IMR-90 (cell line): ENCODE data around the gene SLX9. TPM values are rescaled to one million over a fixed set of nuclear protein-coding genes. Genes with fewer than 3 reads are reported as not detected.

Experiments
- ATAC-seq: fragments of 200-7000 bp; cut with Tn5 transposase; 2 replicates; pipeline ENCODE4 v1.9.1; 2020; ENCODE audit warnings: low read depth, mild to moderate bottlenecking, moderate library complexity
- BruUV-seq: library from RNA; stranded (reverse); fragments of 400-500 nt; replicated peaks from 2 replicates; lab custom pipeline; 2021; lab: Mats Ljungman, UMichigan
- CTCF ChIA-PET: fragments of 300-600 bp; formaldehyde crosslinking; extraction: SDS; loops from one replicate; lab custom pipeline; 2021; ENCODE audit warnings: antibody characterized with exemption; lab: Yijun Ruan, JAX
- POLR2A ChIA-PET: fragments of 300-600 bp; sonication (Branson Sonifier 250); formaldehyde crosslinking; loops from one replicate; lab custom pipeline; 2022; ENCODE audit warnings: antibody characterized with exemption; ENCODE audit not compliant: unreplicated experiment; lab: Charles Lee
- DNase-seq: peaks from one replicate; pipeline ENCODE4 v3.0.0; 2013
- H2AFZ ChIP-seq: replicated peaks from 2 replicates; pipeline ENCODE3; 2013; ENCODE audit warnings: low read length, mild to moderate bottlenecking; ENCODE audit not compliant: poor library complexity
- H2AK5ac ChIP-seq: 2 replicates; pipeline ENCODE4 v1.6.1; 2013; ENCODE audit warnings: low read depth, low read length, inconsistent platforms
- H2AK9ac ChIP-seq: replicated peaks from 2 replicates; pipeline ENCODE3; 2013; ENCODE audit warnings: mild to moderate bottlenecking, low read depth, low read length, moderate library complexity; ENCODE audit not compliant: poor library complexity
- H2BK120ac ChIP-seq: 2 replicates; pipeline ENCODE4 v1.6.1; 2013; ENCODE audit warnings: low read depth, low read length, inconsistent platforms
- H2BK15ac ChIP-seq: 3 replicates; pipeline ENCODE4 v1.6.1; 2013; ENCODE audit warnings: low read depth, low read length, inconsistent platforms
- H2BK20ac ChIP-seq: 2 replicates; pipeline ENCODE4 v1.6.1; 2013; ENCODE audit warnings: low read depth, mild to moderate bottlenecking, inconsistent platforms, low read length, moderate library complexity
- H2BK5ac ChIP-seq: 2 replicates; pipeline ENCODE4 v1.6.1; 2013; ENCODE audit warnings: mild to moderate bottlenecking, low read depth, low read length, inconsistent platforms; ENCODE audit not compliant: poor library complexity, severe bottlenecking
- H3K14ac ChIP-seq: replicated peaks from 2 replicates; pipeline ENCODE4 v1.6.1; 2013; ENCODE audit warnings: low read depth, low read length, inconsistent platforms
- H3K18ac ChIP-seq: 2 replicates; pipeline ENCODE4 v1.6.1; 2013; ENCODE audit warnings: low read depth, low read length, control low read depth
- H3K23ac ChIP-seq: 2 replicates; pipeline ENCODE4 v1.6.1; 2013; ENCODE audit warnings: low read depth, low read length, inconsistent platforms
- H3K27ac ChIP-seq: 2 replicates; pipeline ENCODE4 v1.5.1; 2013; ENCODE audit warnings: mild to moderate bottlenecking, control low read depth, low read length; ENCODE audit not compliant: insufficient read depth
- H3K27me3 ChIP-seq: 2 replicates; pipeline ENCODE4 v1.6.1; 2013; ENCODE audit warnings: low read length; ENCODE audit not compliant: control insufficient read depth, insufficient read depth
- H3K36me3 ChIP-seq: 2 replicates; pipeline ENCODE4 v1.6.1; 2013; ENCODE audit warnings: low read length, mixed read lengths; ENCODE audit not compliant: control insufficient read depth, insufficient read depth
- H3K4ac ChIP-seq: 2 replicates; pipeline ENCODE4 v1.6.1; 2013; ENCODE audit warnings: low read depth, low read length, inconsistent platforms
- H3K4me1 ChIP-seq: 2 replicates; pipeline ENCODE4 v1.6.1; 2013; ENCODE audit warnings: low read length, mixed read lengths; ENCODE audit not compliant: control insufficient read depth, insufficient read depth
- H3K4me2 ChIP-seq: 2 replicates; pipeline ENCODE4 v1.6.1; 2013; ENCODE audit warnings: low read depth, mild to moderate bottlenecking, control low read depth, low read length, moderate library complexity
- H3K4me3 ChIP-seq: 2 replicates; pipeline ENCODE4 v1.5.1; 2013; ENCODE audit warnings: low read depth, mild to moderate bottlenecking, control low read depth, low read length, moderate library complexity; ENCODE audit not compliant: insufficient read depth
- H3K56ac ChIP-seq: 2 replicates; pipeline ENCODE4 v1.6.1; 2013; ENCODE audit warnings: low read length, inconsistent platforms; ENCODE audit not compliant: insufficient read depth; ENCODE audit errors: extremely low read depth
- H3K79me1 ChIP-seq, 2 experiments: 2 replicates each; pipeline ENCODE4 v1.6.1; 2013; ENCODE audit warnings: low read length in 2 of 2, inconsistent platforms in 1 of 2, low read depth in 1 of 2
- H3K9ac ChIP-seq: 2 replicates; pipeline ENCODE4 v1.6.1; 2013; ENCODE audit warnings: low read depth, low read length, control low read depth
- H3K9me1 ChIP-seq: 2 replicates; pipeline ENCODE4 v1.6.1; 2013; ENCODE audit warnings: low read length, inconsistent platforms; ENCODE audit not compliant: insufficient read depth
- H3K9me3 ChIP-seq: 2 replicates; pipeline ENCODE4 v1.6.1; 2013; ENCODE audit warnings: low read length; ENCODE audit not compliant: control insufficient read depth, insufficient read depth
- H4K20me1 ChIP-seq: 2 replicates; pipeline ENCODE4 v1.6.1; 2013; ENCODE audit warnings: low read length, inconsistent platforms; ENCODE audit not compliant: insufficient read depth
- H4K5ac ChIP-seq: 2 replicates; pipeline ENCODE4 v1.6.1; 2013; ENCODE audit warnings: mild to moderate bottlenecking, low read depth, low read length, control low read depth
- H4K8ac ChIP-seq, 2 experiments: 2 replicates each; pipeline ENCODE4 v1.6.1; 2013; ENCODE audit warnings: low read depth in 2 of 2, low read length in 2 of 2, control low read depth in 1 of 2, inconsistent platforms in 1 of 2
- H4K91ac ChIP-seq: 2 replicates; pipeline ENCODE4 v1.6.1; 2013; ENCODE audit warnings: low read depth, low read length, inconsistent platforms; ENCODE audit not compliant: insufficient read depth
- BHLHE40 ChIP-seq: fragments of 150-350 bp; IDR thresholded peaks from 2 replicates; pipeline ENCODE4 v1.6.1; 2016; ENCODE audit warnings: mild to moderate bottlenecking, low read depth, low read length
- CEBPB ChIP-seq: IDR thresholded peaks from 2 replicates; pipeline ENCODE4 v1.6.1; 2012; ENCODE audit warnings: low read depth, low read length, improper control_type of control experiment
- CHD1 ChIP-seq: IDR thresholded peaks from 2 replicates; pipeline ENCODE4 v1.6.1; 2012; ENCODE audit warnings: low read depth, low read length, improper control_type of control experiment
- FOS ChIP-seq: fragments of 150-350 bp; IDR thresholded peaks from 2 replicates; pipeline ENCODE4 v1.6.1; 2016; ENCODE audit warnings: low read depth, low read length
- MAZ ChIP-seq: IDR thresholded peaks from 2 replicates; pipeline ENCODE4 v1.6.1; 2012; ENCODE audit warnings: low read depth, mild to moderate bottlenecking, low read length, improper control_type of control experiment, moderate library complexity, borderline replicate concordance
- MXI1 ChIP-seq: IDR thresholded peaks from 2 replicates; pipeline ENCODE4 v1.6.1; 2012; ENCODE audit warnings: low read depth, mild to moderate bottlenecking, low read length, moderate library complexity, borderline replicate concordance
- NFE2L2 ChIP-seq: fragments of 150-350 bp; IDR thresholded peaks from 2 replicates; pipeline ENCODE4 v1.6.1; 2016; ENCODE audit warnings: low read depth, mild to moderate bottlenecking, low read length
- POLR2A ChIP-seq: IDR thresholded peaks from 2 replicates; pipeline ENCODE4 v1.6.1; 2012; ENCODE audit warnings: mild to moderate bottlenecking, low read depth, low read length
- RAD21 ChIP-seq: IDR thresholded peaks from 2 replicates; pipeline ENCODE4 v1.6.1; 2012; ENCODE audit warnings: low read length, improper control_type of control experiment
- RFX5 ChIP-seq: IDR thresholded peaks from 2 replicates; pipeline ENCODE4 v1.8.0; 2012; ENCODE audit warnings: low read depth, mild to moderate bottlenecking, low read length, moderate library complexity
- SMC3 ChIP-seq: fragments of 150-350 bp; IDR thresholded peaks from 2 replicates; pipeline ENCODE4 v1.6.1; 2016; ENCODE audit warnings: low read depth, mild to moderate bottlenecking, antibody characterized with exemption, low read length, moderate library complexity
- WGBS, 2 experiments: methylation state at CpG; one replicate each; pipeline versions ENCODE4 v1.1.5 to v1.1.7; 2013; ENCODE audit warnings: missing lambda C conversion rate in 2 of 2; ENCODE audit not compliant: insufficient read length in 1 of 2; ENCODE audit errors: extremely low coverage in 2 of 2; 5-methylcytosine and 5-hydroxymethylcytosine counted together
- dilution Hi-C: fragments of 300-500 bp; cut with HindIII; formaldehyde crosslinking; loops from one replicate; pipeline ENCODE4 v1.14.3; 2018; ENCODE audit warnings: low sequenced_read_pairs; ENCODE audit not compliant: unreplicated experiment
- in situ Hi-C: fragments of 300-500 bp; cut with MboI; formaldehyde crosslinking; loops from 3 replicates; pipeline ENCODE4 v1.14.3; 2019; ENCODE audit warnings: low sequenced_read_pairs, inconsistent platforms, mixed read lengths
- intact Hi-C: fragments of 100-400 bp; cut with micrococcal nuclease; formaldehyde crosslinking; loops from 2 replicates; pipeline ENCODE4 v1.10.0; 2022
- polyA plus RNA-seq, 3 experiments: library from polyadenylated mRNA; depleted of rRNA; stranded (reverse); fragments of >200 nt; gene quantifications; 2 replicates each; pipeline ENCODE4 v1.2.3, GENCODE V29; 2012; ENCODE audit warnings: low replicate concordance in 1 of 3
- total RNA-seq: library from RNA; depleted of rRNA; stranded (reverse); fragments of >200 nt; gene quantifications from 2 replicates; pipeline ENCODE4 v1.2.3, GENCODE V29; 2012
- TF ChIP-seq, protein P1 (sequence below): fragments of 150-350 bp; IDR thresholded peaks from 2 replicates; pipeline ENCODE4 v1.6.1; 2016; ENCODE audit warnings: low read depth, mild to moderate bottlenecking, low read length, moderate library complexity, borderline replicate concordance
- TF ChIP-seq, protein P2 (sequence below): fragments of 150-350 bp; IDR thresholded peaks from 2 replicates; pipeline ENCODE4 v1.6.1; 2017; ENCODE audit warnings: mild to moderate bottlenecking, antibody characterized with exemption, low read length, low read depth

Gene SLX9
- total and polyA plus RNA-seq, 2 of the 4 experiments (the other 2 are of a cell fraction) = 10.4 to 21.7 TPM

DNA sequence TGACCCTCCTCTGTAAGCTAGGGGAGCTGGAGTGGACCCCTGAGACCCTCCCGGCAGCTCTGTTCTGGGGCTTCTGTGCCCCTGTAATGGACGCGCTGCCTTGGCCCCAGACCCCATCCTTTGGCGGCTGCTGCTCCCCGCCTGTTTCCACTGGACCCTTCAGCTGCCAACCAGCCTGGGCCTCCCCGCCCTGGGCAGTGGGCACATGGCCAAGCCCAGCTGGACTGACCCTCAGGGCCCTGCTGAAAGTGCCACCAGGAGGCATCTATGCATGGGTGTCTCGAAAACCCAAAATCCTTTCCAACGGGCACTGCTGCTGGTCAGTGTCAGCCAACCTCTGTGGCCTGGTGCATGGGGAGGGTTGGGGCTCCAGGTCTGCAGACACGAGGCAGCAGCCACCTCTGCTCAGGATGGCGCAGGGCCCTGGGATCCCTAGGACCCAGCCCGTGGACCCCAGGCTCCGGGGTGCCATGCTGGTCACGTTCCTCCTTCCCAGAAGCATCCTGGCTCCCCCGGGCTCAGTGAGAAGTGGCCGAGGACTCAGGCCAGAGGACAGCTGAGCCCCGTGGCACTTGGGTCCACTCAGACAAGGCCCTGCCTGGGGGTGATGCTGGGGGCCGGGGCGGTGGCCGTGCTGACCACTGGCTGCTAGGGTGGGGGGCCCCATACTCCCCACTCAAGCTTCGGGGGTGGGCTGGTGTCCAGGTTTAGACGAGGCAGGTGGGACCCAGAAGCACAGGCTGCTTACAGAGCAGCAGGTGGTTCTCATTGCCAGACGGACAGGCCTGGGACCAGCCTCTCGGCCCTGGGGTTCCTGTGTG is 46.9 kb downstream of the SLX9 start (continued):
- no peak for TF ChIP-seq RFX5

DNA sequence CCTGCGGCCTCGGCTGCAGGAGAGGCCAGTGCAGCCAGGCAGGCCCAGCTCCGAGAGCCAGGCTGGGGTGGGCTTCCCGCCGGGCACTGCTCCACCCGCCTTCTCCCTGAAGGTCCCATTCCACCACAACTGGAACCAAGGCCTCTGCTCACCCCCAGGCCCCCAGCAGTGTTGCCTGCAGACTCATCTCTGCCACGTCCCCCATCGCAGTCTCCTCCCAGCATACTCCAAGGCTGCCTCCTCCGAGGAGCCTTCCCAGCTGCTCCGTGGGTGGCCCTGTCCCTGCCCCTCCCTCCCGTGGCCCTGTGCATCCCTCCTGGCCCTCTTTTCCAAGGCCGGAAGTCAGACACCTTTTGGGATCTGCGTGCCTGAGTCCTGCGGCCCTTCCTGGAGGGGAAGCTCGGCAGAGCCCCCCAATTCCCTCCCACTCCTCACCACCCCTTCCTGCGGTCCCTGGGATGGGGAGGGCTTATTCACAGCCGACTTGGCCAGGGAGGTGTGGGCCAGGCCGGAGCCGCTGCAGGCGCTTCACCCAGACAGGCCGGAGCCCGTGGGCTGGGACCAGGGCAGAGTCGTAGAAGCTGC is 47.6 kb downstream of the SLX9 start:
- H3K79me1 ChIP-seq = no peaks in the 10 kb centered on the region
- intact Hi-C loops = no loop called here
- no peak overlapping the region for H3K4me3 ChIP-seq
- no peak overlapping the region for H4K8ac ChIP-seq
- no peak overlapping the region for H2BK20ac ChIP-seq
- H3K27me3 ChIP-seq = peaks cover 18% of the 10 kb centered on the region
- POLR2A ChIA-PET = no interaction called here
- no TSS peak for BruUV-seq
- H3K23ac ChIP-seq = no peak overlapping the region
- H3K9me1 ChIP-seq = no peaks in the 10 kb centered on the region
- no peak overlapping the region for H4K5ac ChIP-seq
- TF ChIP-seq RAD21 (no peak), MXI1 (no peak), SMC3 (no peak), MAZ (no peak), POLR2A (no peak), RFX5 (no peak), BHLHE40 (no peak), FOS (no peak), NFE2L2 (no peak), CEBPB (no peak), CHD1 (no peak)
- TF ChIP-seq, protein P1, sequence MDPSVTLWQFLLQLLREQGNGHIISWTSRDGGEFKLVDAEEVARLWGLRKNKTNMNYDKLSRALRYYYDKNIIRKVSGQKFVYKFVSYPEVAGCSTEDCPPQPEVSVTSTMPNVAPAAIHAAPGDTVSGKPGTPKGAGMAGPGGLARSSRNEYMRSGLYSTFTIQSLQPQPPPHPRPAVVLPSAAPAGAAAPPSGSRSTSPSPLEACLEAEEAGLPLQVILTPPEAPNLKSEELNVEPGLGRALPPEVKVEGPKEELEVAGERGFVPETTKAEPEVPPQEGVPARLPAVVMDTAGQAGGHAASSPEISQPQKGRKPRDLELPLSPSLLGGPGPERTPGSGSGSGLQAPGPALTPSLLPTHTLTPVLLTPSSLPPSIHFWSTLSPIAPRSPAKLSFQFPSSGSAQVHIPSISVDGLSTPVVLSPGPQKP = no peak
- TF ChIP-seq, protein P2, sequence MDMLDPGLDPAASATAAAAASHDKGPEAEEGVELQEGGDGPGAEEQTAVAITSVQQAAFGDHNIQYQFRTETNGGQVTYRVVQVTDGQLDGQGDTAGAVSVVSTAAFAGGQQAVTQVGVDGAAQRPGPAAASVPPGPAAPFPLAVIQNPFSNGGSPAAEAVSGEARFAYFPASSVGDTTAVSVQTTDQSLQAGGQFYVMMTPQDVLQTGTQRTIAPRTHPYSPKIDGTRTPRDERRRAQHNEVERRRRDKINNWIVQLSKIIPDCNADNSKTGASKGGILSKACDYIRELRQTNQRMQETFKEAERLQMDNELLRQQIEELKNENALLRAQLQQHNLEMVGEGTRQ = no peak
- no peak for DNase-seq
- H3K18ac ChIP-seq = no peak overlapping the region
- in situ Hi-C loops = no loop called here
- peaks cover 8% of the 10 kb centered on the region for H4K20me1 ChIP-seq
- WGBS, 2 experiments = 88% methylated on average over 8 of the region's 23 CpGs; no CpG with 5 or more reads in 1 of the 2 experiments
- no peak overlapping the region for H2BK15ac ChIP-seq
- peak overlapping the region; percentile 45; the same call in 1 of the 2 replicates for H4K91ac ChIP-seq
- H2BK5ac ChIP-seq = no peak overlapping the region
- no peak overlapping the region for H2AFZ ChIP-seq
- H3K9me3 ChIP-seq = no peaks in the 10 kb centered on the region
- no peak for ATAC-seq
- CTCF ChIA-PET = no interaction called here
- H3K27ac ChIP-seq = no peak overlapping the region
- no peak overlapping the region; the same call in 1 of the 2 replicates for H3K4ac ChIP-seq
- no peak overlapping the region for H3K9ac ChIP-seq
- H3K14ac ChIP-seq = no peak overlapping the region
- H3K4me2 ChIP-seq = no peak overlapping the region
- dilution Hi-C loops = no loop called here
- 0 out of 2 replicates have a peak overlapping the region, but pooled peaks have one; percentile 47 for H2AK5ac ChIP-seq
- no peak overlapping the region for H2AK9ac ChIP-seq
- H2BK120ac ChIP-seq = no peak overlapping the region
- no peaks in the 10 kb centered on the region for H3K36me3 ChIP-seq
- H3K56ac ChIP-seq = no peak overlapping the region
- H3K4me1 ChIP-seq = peaks cover 26% of the 10 kb centered on the region
